Uterus (tissue), 2 donors: ENCODE results near the gene SPTLC3.

Experiments used
- CTCF ChIP-seq, 4 experiments: fragments of 200-600 bp in 2 of 4; fragments of 450-650 bp in 2 of 4; sonication (generic) in 2 of 4; IDR thresholded peaks; one replicate each; pipeline ENCODE4 v1.5.1; 2016 to 2019; ENCODE audit warnings: antibody characterized with exemption in 4 of 4, mild to moderate bottlenecking in 2 of 4, moderate library complexity in 1 of 4
- POLR2A ChIP-seq, 2 donors: fragments of 450-650 bp; IDR thresholded peaks; one replicate each; pipeline ENCODE4 v1.6.1; 2016; ENCODE audit warnings: antibody characterized with exemption in 2 of 2, mild to moderate bottlenecking in 1 of 2, moderate library complexity in 1 of 2

- TF ChIP-seq CTCF (IDR thresholded peaks at IDR 0.05) = no peak
- no peak for TF ChIP-seq POLR2A (IDR thresholded peaks at IDR 0.05)
These were observed 138.5 kb downstream of the SPTLC3 start for GRCh38 chr20:13147071-13147963.
